ENCODE results near the gene CELSR1.

CELSR1 gene

DNA sequence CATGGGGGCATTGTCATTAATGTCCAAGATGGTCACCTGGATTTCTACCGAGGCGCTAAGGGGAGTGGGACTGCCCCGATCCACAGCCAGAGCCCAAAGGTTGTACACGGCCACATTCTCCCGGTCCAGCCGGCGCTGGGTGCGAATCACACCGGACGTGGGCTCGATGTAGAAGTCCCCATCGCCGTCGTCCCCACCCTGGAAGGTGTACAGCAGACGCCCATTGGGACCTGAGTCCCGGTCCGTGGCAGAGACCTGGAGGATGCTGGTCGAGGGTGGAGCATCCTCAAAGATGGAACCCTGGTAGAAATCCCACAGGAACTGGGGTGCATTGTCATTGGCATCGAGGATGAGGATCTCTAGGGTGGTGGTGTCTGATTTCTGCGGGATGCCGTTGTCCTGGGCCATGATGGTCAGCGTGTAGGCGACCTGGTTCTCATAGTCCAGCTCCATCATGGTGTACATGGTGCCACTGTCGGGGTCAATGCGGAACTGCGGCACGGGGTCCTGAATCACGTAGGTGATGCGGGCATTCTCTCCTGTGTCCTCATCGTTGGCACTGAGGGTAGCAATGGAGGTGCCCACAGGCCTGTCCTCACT is 3.1 kb downstream of the CELSR1 start:
- Histone ChIP-seq H3K4me3 (ENCODE audit: low read depth, low read length) (no peak overlapping the region), H3K27me3 (replicated peaks) (peaks cover 8% of the 10 kb centered on the region), H3K27ac (no peak overlapping the region), H3K36me3 (replicated peaks) (no peaks in the 10 kb centered on the region)
- in situ Hi-C loops (cut with HindIII; ENCODE audit: low pct_ligation_motif_present, low sequenced_read_pairs) = no loop called here
- TF ChIP-seq, protein P1, sequence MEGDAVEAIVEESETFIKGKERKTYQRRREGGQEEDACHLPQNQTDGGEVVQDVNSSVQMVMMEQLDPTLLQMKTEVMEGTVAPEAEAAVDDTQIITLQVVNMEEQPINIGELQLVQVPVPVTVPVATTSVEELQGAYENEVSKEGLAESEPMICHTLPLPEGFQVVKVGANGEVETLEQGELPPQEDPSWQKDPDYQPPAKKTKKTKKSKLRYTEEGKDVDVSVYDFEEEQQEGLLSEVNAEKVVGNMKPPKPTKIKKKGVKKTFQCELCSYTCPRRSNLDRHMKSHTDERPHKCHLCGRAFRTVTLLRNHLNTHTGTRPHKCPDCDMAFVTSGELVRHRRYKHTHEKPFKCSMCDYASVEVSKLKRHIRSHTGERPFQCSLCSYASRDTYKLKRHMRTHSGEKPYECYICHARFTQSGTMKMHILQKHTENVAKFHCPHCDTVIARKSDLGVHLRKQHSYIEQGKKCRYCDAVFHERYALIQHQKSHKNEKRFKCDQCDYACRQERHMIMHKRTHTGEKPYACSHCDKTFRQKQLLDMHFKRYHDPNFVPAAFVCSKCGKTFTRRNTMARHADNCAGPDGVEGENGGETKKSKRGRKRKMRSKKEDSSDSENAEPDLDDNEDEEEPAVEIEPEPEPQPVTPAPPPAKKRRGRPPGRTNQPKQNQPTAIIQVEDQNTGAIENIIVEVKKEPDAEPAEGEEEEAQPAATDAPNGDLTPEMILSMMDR (IDR thresholded peaks at IDR 0.05; ENCODE audit: low read depth, low read length, missing control alignments) = no peak
- DNase-seq = no peak

DNA sequence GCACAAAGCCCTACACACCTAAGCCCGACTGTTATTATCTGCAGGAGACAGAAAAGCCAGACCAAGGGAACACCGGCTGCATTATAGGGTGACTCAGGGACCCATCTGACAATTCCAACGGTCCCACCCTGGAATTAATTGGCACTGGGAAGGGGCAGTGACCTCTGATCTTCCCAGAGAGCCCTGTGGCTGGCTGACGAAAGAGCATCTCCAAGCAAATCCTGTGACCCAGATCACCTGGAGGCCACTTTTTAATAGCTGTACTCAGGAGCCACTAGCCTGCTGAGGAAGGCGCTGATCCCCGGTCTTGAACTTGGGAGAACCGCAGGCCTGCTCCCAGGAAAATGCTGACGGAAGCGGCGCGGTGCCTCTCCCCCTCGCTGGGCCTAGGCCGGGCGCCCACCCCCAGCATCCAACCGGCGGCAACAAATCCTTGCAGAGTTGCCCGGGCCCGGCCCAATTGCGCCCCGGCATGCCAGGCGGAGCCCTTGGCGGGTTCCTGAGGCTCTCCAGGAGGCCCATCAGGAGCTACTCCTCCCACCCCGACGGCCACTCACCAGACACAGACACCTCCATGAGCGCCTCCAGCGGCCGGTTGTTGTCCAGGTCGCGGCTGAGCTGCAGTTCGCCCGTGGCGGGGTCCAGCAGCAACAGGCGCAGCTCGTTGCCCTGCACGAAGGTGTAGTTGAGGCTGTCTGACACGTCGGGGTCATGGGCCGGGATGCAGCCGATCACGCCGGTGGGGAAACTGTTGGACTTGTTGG is 4.2 kb downstream of the CELSR1 start:
- in situ Hi-C loops (cut with HindIII; ENCODE audit: low pct_ligation_motif_present, low sequenced_read_pairs) = no loop called here
- H3K27ac ChIP-seq = no peak overlapping the region
- H3K27me3 ChIP-seq (replicated peaks) = peaks cover 8% of the 10 kb centered on the region
- H3K4me3 ChIP-seq (ENCODE audit: low read depth, low read length) = no peak overlapping the region
- TF ChIP-seq, protein P1 (IDR thresholded peaks at IDR 0.05; ENCODE audit: low read depth, low read length, missing control alignments) = no peak
- H3K36me3 ChIP-seq (replicated peaks) = no peaks in the 10 kb centered on the region
- no peak for DNase-seq

DNA sequence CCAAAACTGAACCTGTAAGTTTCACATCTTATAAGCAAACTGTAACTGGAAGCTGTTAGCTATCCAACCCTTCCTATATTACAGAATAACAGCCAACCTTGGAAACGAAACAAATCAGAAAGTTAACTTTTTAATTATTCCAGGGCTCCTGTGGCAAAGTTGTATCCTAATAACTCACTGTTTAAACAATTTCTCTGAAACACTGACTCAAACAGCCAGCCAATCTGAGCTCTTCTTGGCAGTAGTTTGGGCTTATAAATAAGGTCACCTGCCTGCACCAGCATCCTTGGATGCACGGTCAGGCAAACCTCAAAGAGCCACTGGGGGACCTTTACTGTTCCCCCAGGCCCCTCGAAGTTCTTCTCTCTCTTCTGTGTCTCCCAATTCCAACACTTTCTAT is 5.0 kb downstream of the CELSR1 start:
- Histone ChIP-seq H3K36me3 (replicated peaks) (no peaks in the 10 kb centered on the region), H3K27ac (no peak overlapping the region), H3K27me3 (replicated peaks) (peaks cover 6% of the 10 kb centered on the region), H3K4me3 (ENCODE audit: low read depth, low read length) (no peak overlapping the region)
- no peak for DNase-seq
- in situ Hi-C loops (cut with HindIII; ENCODE audit: low pct_ligation_motif_present, low sequenced_read_pairs) = no loop called here
- TF ChIP-seq, protein P1 (IDR thresholded peaks at IDR 0.05; ENCODE audit: low read depth, low read length, missing control alignments) = no peak

DNA sequence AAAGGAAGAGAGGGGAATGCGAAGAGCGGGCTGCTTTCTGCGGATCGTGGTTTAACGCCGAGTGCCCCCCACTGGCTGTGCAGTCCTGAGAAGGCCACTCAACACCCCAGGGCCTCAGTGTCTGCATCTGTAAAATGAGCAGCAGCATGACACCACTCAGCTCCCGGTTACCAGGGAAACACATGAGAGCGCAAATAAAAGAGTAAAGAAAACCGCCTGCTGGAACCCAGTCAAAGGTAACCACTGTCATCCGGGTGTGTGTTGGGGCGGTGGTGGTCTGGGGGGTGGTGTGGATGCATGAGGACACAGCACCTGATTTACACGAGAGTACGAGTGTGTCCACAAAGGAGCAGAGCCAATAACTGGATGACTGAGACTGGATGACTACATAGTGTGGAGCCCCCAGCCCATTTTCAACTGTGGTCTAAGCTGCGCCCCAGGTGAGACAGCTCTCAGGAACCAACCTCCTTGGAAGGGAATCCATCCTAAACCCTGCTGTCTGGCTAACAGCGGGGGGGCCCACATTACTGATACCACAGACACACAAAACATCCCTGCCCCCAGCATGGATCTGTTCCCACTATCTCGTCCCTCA is 5.7 kb downstream of the CELSR1 start:
- in situ Hi-C loops (cut with HindIII; ENCODE audit: low pct_ligation_motif_present, low sequenced_read_pairs) = no loop called here
- no peak for DNase-seq
- Histone ChIP-seq H3K27ac (no peak overlapping the region), H3K27me3 (replicated peaks) (peaks cover 5% of the 10 kb centered on the region), H3K4me3 (ENCODE audit: low read depth, low read length) (no peak overlapping the region), H3K36me3 (replicated peaks) (no peaks in the 10 kb centered on the region)
- TF ChIP-seq, protein P1 (IDR thresholded peaks at IDR 0.05; ENCODE audit: low read depth, low read length, missing control alignments) = no peak

DNA sequence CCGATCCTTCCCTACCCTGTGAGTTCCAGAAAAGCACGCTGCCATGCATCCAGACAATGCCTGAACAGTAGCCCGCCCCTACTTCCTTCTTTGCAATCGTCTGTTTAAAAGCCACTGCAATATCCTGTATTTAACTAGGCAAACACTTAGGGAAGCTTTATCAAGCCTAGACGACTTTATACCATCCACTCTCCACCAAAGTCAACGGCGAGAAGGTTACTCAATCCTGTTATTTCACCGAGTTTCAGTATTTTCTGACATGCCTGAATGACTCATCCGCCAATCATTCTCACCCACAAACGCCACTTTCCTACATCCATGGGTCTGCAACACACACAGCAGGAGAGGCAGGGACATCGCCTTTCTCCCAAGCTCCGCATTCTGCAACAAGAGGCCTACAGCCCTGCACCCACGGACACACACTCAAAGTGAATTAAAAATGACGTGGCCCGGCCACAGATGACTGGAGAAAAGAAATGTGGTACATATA is 9.3 kb downstream of the CELSR1 start:
- Histone ChIP-seq H3K27me3 (replicated peaks) (no peaks in the 10 kb centered on the region), H3K4me3 (ENCODE audit: low read depth, low read length) (no peak overlapping the region), H3K36me3 (replicated peaks) (no peaks in the 10 kb centered on the region), H3K27ac (peak overlapping the region; percentile 44)
- TF ChIP-seq, protein P1 (IDR thresholded peaks at IDR 0.05; ENCODE audit: low read depth, low read length, missing control alignments) = no peak
- in situ Hi-C loops (cut with HindIII; ENCODE audit: low pct_ligation_motif_present, low sequenced_read_pairs) = no loop called here
- DNase-seq = peak; percentile 93

Measured in brain microvascular endothelial cell (primary cell).